Measurements from ENCODE around the gene SYNRG.
A peak's percentile ranks its signal among the peaks of the same experiment; 100 is the strongest.

The SYNRG gene

GRCh38 chr17:37647856-37648255, 38.6 kb upstream of the SYNRG start:
- TF ChIP-seq ZBTB7A (IDR thresholded peaks at IDR 0.05; ENCODE audit: low read depth) (no peak), TEAD4 (IDR thresholded peaks at IDR 0.05) (no peak), FOXM1 (IDR thresholded peaks at IDR 0.05; ENCODE audit: borderline replicate concordance, low read depth) (no peak)

- peak; percentile 59 for TF ChIP-seq MAX (IDR thresholded peaks at IDR 0.05)
- no peak for TF ChIP-seq FOXM1 (IDR thresholded peaks at IDR 0.05; ENCODE audit: borderline replicate concordance, low read depth)
- TF ChIP-seq REST (IDR thresholded peaks at IDR 0.05; ENCODE audit: low read depth): no peak
- no peak for TF ChIP-seq TCF12 (IDR thresholded peaks at IDR 0.05; ENCODE audit: low read depth)
- TF ChIP-seq CREB1 (IDR thresholded peaks at IDR 0.05; ENCODE audit: low read depth): no peak
Observed at GRCh38 chr17:37643869-37644268, 34.7 kb upstream of the SYNRG start.

- TF ChIP-seq CEBPB (IDR thresholded peaks at IDR 0.05) (peak; percentile 81), USF1 (IDR thresholded peaks at IDR 0.05) (no peak), TAF1 (IDR thresholded peaks at IDR 0.05; ENCODE audit: low read depth) (peak; percentile 89), RAD21 (IDR thresholded peaks at IDR 0.05; ENCODE audit: low read depth) (no peak), YY1 (IDR thresholded peaks at IDR 0.05; ENCODE audit: low read depth) (peak; percentile 90), EP300 (IDR thresholded peaks at IDR 0.05; ENCODE audit: borderline replicate concordance) (no peak), NFIC (IDR thresholded peaks at IDR 0.05) (0 out of 2 replicates have a peak, but pooled peaks have one; percentile 4), TCF12 (IDR thresholded peaks at IDR 0.05; ENCODE audit: low read depth) (peak; percentile 27; the same call in 1 of the 2 replicates), MAX (IDR thresholded peaks at IDR 0.05) (peak; percentile 61)
Observed at GRCh38 chr17:37643118-37643766, 34.0 kb upstream of the SYNRG start, which contains the start of gene DDX52. Gene DDX52, minus strand, starts transcription at chr17:37643446. Its CDS starts 26 bp downstream, at chr17:37643420.

GRCh38 chr17:37642681-37643080, 33.5 kb upstream of the SYNRG start:
- no peak for TF ChIP-seq CREB1 (IDR thresholded peaks at IDR 0.05; ENCODE audit: low read depth)
- TF ChIP-seq NFIC (IDR thresholded peaks at IDR 0.05): no peak
- no peak for TF ChIP-seq EGR1 (IDR thresholded peaks at IDR 0.05)
- TF ChIP-seq REST (IDR thresholded peaks at IDR 0.05; ENCODE audit: low read depth): no peak
- TF ChIP-seq ZBTB7A (IDR thresholded peaks at IDR 0.05; ENCODE audit: low read depth): no peak
- no peak for TF ChIP-seq RAD21 (IDR thresholded peaks at IDR 0.05; ENCODE audit: low read depth)
- no peak for TF ChIP-seq TEAD4 (IDR thresholded peaks at IDR 0.05)
- TF ChIP-seq USF1 (IDR thresholded peaks at IDR 0.05): no peak
- TF ChIP-seq FOXM1 (IDR thresholded peaks at IDR 0.05; ENCODE audit: borderline replicate concordance, low read depth): no peak
- no peak for TF ChIP-seq TAF1 (IDR thresholded peaks at IDR 0.05; ENCODE audit: low read depth)
- no peak for TF ChIP-seq MAX (IDR thresholded peaks at IDR 0.05)
- no peak for TF ChIP-seq TCF12 (IDR thresholded peaks at IDR 0.05; ENCODE audit: low read depth)
- TF ChIP-seq YY1 (IDR thresholded peaks at IDR 0.05; ENCODE audit: low read depth): no peak
- no peak for TF ChIP-seq CEBPB (IDR thresholded peaks at IDR 0.05)
- no peak for TF ChIP-seq EP300 (IDR thresholded peaks at IDR 0.05; ENCODE audit: borderline replicate concordance)

- no peak for TF ChIP-seq CREB1 (IDR thresholded peaks at IDR 0.05; ENCODE audit: low read depth)
- no peak for TF ChIP-seq MAX (IDR thresholded peaks at IDR 0.05)
- no peak for TF ChIP-seq RAD21 (IDR thresholded peaks at IDR 0.05; ENCODE audit: low read depth)
- TF ChIP-seq EGR1 (IDR thresholded peaks at IDR 0.05): no peak
- no peak for TF ChIP-seq NFIC (IDR thresholded peaks at IDR 0.05)
Observed at GRCh38 chr17:37640015-37640414, 30.8 kb upstream of the SYNRG start.

GRCh38 chr17:37637956-37638355, 28.7 kb upstream of the SYNRG start:
- no peak for TF ChIP-seq RAD21 (IDR thresholded peaks at IDR 0.05; ENCODE audit: low read depth)
- TF ChIP-seq EP300 (IDR thresholded peaks at IDR 0.05; ENCODE audit: borderline replicate concordance): no peak
- TF ChIP-seq TAF1 (IDR thresholded peaks at IDR 0.05; ENCODE audit: low read depth): no peak
- no peak for TF ChIP-seq MAX (IDR thresholded peaks at IDR 0.05)
- no peak for TF ChIP-seq TEAD4 (IDR thresholded peaks at IDR 0.05)
- TF ChIP-seq TCF12 (IDR thresholded peaks at IDR 0.05; ENCODE audit: low read depth): no peak
- TF ChIP-seq NFIC (IDR thresholded peaks at IDR 0.05): no peak
- no peak for TF ChIP-seq REST (IDR thresholded peaks at IDR 0.05; ENCODE audit: low read depth)
- no peak for TF ChIP-seq EGR1 (IDR thresholded peaks at IDR 0.05)
- TF ChIP-seq CEBPB (IDR thresholded peaks at IDR 0.05): no peak
- TF ChIP-seq YY1 (IDR thresholded peaks at IDR 0.05; ENCODE audit: low read depth): no peak
- no peak for TF ChIP-seq FOXM1 (IDR thresholded peaks at IDR 0.05; ENCODE audit: borderline replicate concordance, low read depth)
- TF ChIP-seq CREB1 (IDR thresholded peaks at IDR 0.05; ENCODE audit: low read depth): no peak
- no peak for TF ChIP-seq ZBTB7A (IDR thresholded peaks at IDR 0.05; ENCODE audit: low read depth)
